DMS 273 (cell line): ENCODE results near the gene SLC12A1.
A peak's percentile ranks its signal among the peaks of the same experiment; 100 is the strongest.

Source experiments
- DNase-seq: peaks from one replicate; lab custom pipeline; 2025; ENCODE audit not compliant: unreplicated experiment; lab: John Stamatoyannopoulos, UW

Gene SLC12A1

GRCh38 chr15:48345516-48345915 is 139.4 kb downstream of the SLC12A1 start:
- no peak for DNase-seq

DNA sequence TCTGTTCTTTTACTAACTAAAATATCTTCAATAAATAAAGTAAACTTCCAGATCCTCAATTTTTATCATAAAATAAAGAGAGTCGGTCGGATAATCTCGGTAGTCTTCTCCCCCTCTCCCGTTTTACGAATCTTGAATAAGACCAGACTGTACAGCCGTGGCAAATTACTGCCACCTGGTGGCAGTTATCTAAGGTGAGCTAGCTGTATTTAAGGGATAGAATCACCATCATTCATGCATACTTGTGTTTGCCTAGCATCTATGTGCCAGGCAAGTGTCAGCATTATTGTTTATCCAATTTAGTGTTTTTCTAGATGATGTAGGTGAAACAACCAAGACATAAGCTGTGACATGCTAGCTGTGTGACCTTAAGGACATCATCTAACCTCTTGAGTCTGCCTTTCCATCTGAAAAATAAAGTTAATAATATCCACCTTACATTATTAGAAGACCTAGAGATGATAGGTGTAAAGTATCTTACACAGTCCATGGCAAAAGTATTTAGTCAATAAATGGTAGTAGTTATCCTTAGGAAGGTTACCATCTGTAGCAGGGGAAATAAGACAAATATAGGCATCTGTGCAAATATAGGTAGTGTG is 146.5 kb downstream of the SLC12A1 start:
- peak; percentile 81 for DNase-seq
